ENCODE results near the gene MLLT1.

MLLT1 gene

GRCh38 chr19:6279931-6280591 is at the start of gene MLLT1:
MLLT1 (minus strand) TSS chr19:6279975; CDS start chr19:6279784, 191 bp downstream.
- DNase-seq (ENCODE audit: low read depth) = peak; percentile 92
- TF ChIP-seq CTCF (IDR thresholded peaks at IDR 0.05; ENCODE audit: control insufficient read depth, insufficient read depth, low read depth, low read length, missing control alignments) = peak; percentile 48
- H3K4me3 ChIP-seq (ENCODE audit: control insufficient read depth, low read depth, low read length) = peak within 1 kb of the TSS; percentile 96

DNA sequence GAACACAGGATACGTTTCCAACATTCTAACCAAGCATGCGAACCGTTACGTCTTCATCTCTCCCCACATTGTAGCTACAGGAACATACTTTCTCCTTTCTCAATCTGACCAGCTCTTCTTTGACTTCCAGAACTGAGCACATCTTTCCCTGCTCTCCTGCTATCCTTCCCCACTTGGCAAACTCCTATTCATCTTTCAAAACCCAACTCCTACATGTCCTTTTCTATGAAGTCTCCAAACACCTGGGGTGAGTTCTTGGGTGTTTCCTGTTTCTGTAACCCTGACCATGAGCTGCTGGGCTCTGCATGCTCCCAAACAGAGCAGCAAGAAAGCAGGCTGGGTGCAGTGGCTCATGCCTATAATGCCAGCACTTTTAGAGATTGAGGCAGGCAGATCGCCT is 47.0 kb upstream of the MLLT1 start:
- DNase-seq (ENCODE audit: low read depth) = no peak
- no peak for TF ChIP-seq CTCF (IDR thresholded peaks at IDR 0.05; ENCODE audit: control insufficient read depth, insufficient read depth, low read depth, low read length, missing control alignments)
- H3K4me3 ChIP-seq (ENCODE audit: control insufficient read depth, low read depth, low read length) = no peak overlapping the region

DNA sequence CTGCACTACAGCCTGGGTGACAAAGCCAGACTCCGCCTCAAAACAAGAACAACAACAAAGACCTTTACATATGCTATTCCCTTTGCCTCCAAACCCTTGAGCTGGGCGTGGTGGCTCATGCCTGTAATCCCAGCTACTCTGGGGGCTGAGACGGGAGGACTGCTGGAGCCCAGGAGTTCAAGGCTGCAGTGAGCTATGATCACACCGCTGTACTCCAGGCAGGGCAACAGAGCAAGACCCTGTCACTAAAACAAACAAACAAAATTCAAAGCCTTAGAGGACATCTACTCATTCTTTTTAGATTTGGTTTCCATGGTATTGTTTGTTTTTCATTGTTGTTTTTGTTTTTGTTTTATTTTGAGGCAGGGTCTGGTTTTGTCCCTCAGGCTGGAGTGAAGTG is 45.8 kb upstream of the MLLT1 start:
- no peak overlapping the region for H3K4me3 ChIP-seq (ENCODE audit: control insufficient read depth, low read depth, low read length)
- no peak for DNase-seq (ENCODE audit: low read depth)
- no peak for TF ChIP-seq CTCF (IDR thresholded peaks at IDR 0.05; ENCODE audit: control insufficient read depth, insufficient read depth, low read depth, low read length, missing control alignments)

- no peak for TF ChIP-seq CTCF (IDR thresholded peaks at IDR 0.05; ENCODE audit: control insufficient read depth, insufficient read depth, low read depth, low read length, missing control alignments)
- DNase-seq (ENCODE audit: low read depth) = no peak
- H3K4me3 ChIP-seq (ENCODE audit: control insufficient read depth, low read depth, low read length) = no peak overlapping the region
These were observed 45.0 kb upstream of the MLLT1 start for GRCh38 chr19:6324757-6325156.

DNA sequence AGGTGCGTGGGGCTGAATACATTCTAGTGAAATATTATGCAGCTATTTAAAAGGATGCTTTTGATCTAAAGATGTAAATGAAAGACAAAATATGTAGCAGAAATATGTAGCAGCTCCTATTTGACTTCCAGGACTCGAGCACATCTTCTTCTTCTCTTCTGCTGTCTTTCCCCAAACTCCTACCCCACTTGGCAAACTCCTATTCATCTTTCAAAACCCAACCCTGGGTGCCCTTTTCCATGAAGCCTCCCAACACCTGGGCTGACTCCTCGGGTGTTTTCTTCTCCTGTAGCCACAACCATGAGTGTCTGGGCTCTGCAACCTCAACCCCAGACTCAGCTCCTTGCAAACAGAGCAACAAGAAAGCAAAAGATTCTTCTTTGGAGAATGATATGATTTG is 42.5 kb upstream of the MLLT1 start:
- H3K4me3 ChIP-seq (ENCODE audit: control insufficient read depth, low read depth, low read length) = no peak overlapping the region
- TF ChIP-seq CTCF (IDR thresholded peaks at IDR 0.05; ENCODE audit: control insufficient read depth, insufficient read depth, low read depth, low read length, missing control alignments) = no peak
- no peak for DNase-seq (ENCODE audit: low read depth)

DNA sequence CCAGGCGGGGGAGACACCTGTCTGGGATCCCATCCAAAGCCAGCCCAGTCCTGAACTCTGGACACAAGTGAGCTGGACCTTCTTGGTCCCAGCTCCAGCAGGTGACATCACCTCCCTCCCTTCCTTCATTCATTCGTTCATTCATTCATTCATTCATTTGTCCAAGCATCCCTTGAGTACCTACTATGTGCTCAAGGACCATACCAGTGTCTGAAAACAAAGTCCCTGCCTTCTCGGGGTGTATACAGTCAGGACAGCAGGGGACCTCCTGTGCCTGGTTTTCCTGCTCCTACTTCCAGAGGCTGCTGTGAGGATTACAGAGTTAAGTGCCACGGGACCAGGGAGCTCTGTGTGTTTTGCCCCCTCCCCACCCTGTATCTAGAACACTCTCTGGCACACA is 39.6 kb upstream of the MLLT1 start:
- H3K4me3 ChIP-seq (ENCODE audit: control insufficient read depth, low read depth, low read length) = no peak overlapping the region
- TF ChIP-seq CTCF (IDR thresholded peaks at IDR 0.05; ENCODE audit: control insufficient read depth, insufficient read depth, low read depth, low read length, missing control alignments) = no peak
- DNase-seq (ENCODE audit: low read depth) = no peak
